ENCODE results near the gene SRCIN1.
A peak's percentile ranks its signal among the peaks of the same experiment; 100 is the strongest.
"Not testable (repeated sequence)": the region's sequence is repeated elsewhere in the genome, so short reads cannot be mapped to it uniquely, and the experiment has no call there.

SRCIN1 gene

DNA sequence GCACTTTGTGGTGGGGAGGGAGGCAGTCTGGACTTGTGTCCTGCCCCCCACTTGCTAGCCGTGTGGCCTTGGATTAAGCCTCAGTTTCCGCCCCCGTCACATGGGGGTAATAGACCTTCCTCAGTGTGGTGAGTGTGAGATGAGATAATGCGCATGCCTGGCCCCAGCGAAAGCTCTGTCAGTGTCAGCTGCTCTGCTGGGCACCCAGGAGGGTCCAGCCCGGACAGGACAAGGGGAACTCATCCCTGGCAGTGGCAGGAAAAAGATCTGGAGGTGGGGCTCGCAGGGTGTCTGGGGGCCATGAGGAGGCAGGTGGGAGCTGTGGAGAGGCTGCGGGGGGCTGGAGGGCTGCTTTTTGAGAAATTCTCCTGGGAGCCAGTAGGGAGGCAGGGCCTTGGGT is 63.5 kb downstream of the SRCIN1 start:
- DNase-seq = no peak

- no peak for DNase-seq
Measured at GRCh38 chr17:38541281-38541680, 64.5 kb downstream of the SRCIN1 start.

DNA sequence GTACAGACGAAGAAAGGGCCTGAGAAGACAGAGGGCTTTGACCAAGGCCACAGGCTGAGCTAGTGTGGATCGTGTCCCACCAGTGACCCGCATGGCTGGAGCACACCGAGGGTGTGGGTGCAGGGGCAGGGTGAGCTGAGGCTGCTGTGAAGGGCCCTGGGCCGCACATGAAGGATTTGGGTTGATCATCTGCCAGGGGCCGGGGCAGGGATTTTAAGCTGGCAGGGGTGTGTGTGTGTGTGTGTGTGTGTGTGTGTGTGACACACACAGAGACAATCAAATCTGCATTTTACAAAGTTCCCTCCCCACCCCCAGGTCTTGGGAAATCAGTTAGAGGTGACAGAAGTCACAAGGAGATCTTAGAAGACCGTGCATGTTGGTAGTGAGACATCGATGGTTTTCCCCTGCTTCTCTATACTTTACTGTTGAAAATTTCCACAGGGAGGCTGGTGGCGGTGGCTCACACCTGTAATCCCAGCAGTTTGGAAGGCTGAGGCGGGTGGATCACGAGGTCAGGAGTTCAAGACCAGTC is 65.2 kb downstream of the SRCIN1 start:
- DNase-seq = peak; percentile 25 to 79

DNA sequence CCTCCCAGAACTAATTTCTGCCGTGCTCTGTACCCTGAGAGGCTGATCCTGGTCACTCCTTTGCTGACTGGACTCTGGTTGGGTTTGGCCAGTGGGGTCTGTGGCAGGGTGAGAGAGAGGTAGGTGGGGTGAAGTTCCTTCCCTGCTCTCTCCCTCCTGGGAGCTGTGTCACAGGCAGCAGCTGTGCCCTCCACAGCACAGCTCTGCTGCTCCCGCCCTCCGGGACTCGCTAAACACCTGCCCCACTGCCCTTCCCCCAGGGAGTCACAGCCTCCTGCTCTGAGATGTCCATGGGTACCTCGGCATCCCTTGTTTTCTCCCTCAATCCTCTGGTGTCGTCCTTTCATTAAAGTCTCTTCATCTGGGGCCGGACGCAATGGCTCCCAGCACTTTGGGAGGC is 66.4 kb downstream of the SRCIN1 start:
- no peak for DNase-seq

- no peak for DNase-seq
Measured at GRCh38 chr17:38538906-38539305, 66.8 kb downstream of the SRCIN1 start.

DNA sequence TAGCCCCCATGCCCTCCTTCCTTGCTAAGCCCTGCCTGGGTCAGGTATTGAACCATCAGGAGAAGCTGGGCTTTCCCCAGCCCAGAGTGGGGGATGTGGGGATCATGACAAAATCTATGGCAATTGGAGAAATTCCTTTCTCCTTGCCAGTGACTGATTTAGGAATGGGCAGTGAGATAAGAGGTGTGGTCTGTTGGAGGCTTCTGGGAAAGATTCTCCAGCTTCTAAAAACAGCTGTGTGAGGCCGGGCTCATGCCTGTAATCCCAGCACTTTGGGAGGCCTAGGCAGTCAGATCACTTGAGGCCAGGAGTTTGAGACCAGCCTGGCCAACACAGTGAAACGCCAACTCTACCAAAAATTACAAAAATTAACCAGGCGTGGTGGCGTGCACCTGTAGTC is 69.1 kb downstream of the SRCIN1 start:
- DNase-seq = no peak

GRCh38 chr17:38535886-38536285 is 69.9 kb downstream of the SRCIN1 start:
- no peak for DNase-seq

DNA sequence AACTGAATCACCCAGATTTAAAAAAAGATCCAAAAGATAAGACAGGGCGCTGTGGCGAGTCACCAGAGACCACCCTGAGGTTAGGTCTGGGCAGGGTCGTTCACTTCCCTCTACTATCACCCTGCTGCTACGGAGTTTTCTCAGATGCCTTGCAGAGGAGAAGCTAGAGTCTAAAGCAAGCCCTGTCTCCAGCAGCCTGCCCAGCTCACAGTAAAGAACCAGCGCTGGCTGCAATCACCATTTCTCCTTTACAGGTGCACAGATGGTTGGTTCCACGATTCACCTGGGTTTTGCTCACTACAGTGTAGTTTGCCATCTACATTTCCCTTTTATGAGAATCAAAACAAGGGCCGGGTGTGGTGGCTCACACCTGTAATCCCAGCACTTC is 71.3 kb downstream of the SRCIN1 start:
- no peak for DNase-seq

GRCh38 chr17:38533866-38534497 is 71.8 kb downstream of the SRCIN1 start:
- DNase-seq = no peak

DNA sequence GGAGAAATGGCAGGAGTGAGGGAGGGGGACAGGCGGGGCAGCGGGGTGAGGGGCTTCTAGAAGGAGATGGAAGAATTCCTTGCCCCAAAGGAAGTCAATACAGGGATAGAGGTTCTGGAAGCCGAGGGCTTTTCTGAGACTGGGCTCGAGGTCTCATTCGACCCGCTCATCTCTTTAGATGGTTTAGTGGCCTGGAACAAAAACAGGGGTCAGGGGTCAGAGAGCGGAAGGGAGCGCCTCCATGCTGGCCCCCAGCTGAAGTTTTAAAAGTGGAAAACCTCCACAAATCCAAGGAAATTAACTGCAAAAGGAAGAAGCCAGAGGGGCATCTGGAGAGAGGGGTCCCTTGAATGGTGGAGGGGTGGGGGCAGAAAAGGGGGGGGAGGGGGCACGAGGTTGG is 72.5 kb downstream of the SRCIN1 start:
- no peak for DNase-seq

DNA sequence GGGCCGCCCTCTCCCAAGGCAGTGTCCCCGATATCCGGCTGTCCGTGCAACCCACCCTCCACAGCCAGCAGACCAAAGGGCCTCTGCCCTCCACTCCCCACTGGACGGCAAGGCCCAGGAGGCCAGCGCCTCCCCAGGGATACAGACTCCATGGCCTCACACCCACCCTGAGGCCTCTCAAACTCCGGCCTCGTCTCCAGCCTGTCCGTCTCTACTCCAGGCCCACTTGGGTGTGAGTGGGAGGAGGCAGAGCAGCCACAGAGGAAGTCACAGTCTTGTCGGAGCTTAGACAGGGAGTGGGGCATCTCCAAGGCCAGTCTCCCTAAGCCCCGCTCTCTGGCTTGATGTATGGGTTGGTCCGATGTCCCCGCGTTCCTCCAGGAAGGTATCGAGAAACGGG is 73.3 kb downstream of the SRCIN1 start:
- DNase-seq = no peak

DNA sequence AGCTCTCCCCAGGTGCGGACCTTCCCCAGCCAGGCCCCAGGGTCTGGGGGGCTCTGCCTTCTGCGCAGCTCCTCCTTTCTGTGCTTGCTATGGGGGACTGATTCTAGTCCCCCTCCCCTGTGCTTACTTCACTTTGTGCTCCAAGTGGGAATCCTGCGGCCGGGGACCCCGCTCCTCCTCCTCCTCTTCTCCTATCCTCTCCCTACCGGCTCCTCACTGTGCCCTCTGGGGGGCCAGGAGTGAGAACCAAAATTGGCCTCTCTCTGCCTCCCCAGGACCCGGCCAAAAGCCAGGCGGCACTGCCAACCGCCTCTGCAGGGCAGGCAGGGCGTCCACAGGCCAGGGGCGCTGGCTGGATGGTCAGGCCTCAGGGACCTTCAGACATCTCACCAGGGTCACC is 74.0 kb downstream of the SRCIN1 start:
- not testable (repeated sequence) for DNase-seq

GRCh38 chr17:38530856-38531255 is 74.9 kb downstream of the SRCIN1 start:
- DNase-seq = not testable (repeated sequence)

GRCh38 chr17:38528141-38528540 is 77.6 kb downstream of the SRCIN1 start:
- DNase-seq = not testable (repeated sequence)

GRCh38 chr17:38526526-38526925 is 79.2 kb downstream of the SRCIN1 start:
- DNase-seq = not testable (repeated sequence)

- no peak for DNase-seq
Measured at GRCh38 chr17:38512473-38513058, 93.2 kb downstream of the SRCIN1 start.

DNA sequence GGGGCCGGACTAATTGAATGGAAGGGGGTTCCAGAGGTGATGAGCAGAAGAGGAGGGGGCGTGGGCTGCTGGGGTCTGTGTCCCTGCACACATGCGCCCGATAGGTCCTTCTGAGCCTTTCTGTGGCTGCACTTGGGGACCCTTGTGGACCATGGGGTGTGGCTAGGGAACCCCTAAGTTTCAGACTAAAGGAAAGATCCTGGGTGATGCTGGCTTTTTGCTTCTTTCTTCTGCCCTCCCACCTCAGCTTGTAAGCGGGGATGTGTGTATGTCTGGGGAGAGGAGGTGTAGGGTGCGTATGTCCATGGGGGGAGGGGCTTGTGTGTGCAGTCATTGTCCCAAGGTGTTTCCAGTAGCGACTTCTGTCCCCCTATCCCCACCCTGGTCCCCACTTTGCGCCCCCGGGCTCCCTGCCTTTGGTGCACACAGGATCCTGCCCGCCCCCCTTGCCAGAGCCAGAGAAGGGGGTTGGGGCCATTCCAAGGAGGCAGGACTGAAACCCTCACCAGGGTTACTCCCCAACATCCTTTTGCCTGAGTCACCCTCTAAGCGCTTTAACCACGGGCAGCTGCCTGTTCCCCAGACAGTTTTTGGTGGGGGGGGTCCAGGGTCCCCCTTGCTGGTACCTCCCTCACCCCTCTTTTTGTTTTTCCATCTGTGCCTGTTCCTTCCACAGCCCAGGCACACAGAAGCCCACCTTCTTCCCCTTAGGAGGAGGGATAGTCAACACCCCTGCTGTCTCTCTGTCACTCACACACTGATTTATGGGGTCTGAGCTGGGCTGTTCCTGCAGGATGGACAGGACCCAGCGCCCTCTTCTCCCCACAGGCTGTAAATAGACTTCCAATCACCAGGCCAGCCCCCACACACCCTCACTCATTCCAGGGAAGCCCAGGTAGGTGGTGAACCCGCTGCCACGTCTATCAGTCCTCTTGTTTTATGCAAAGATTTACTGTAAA is 94.3 kb downstream of the SRCIN1 start:
- no peak for DNase-seq

DNA sequence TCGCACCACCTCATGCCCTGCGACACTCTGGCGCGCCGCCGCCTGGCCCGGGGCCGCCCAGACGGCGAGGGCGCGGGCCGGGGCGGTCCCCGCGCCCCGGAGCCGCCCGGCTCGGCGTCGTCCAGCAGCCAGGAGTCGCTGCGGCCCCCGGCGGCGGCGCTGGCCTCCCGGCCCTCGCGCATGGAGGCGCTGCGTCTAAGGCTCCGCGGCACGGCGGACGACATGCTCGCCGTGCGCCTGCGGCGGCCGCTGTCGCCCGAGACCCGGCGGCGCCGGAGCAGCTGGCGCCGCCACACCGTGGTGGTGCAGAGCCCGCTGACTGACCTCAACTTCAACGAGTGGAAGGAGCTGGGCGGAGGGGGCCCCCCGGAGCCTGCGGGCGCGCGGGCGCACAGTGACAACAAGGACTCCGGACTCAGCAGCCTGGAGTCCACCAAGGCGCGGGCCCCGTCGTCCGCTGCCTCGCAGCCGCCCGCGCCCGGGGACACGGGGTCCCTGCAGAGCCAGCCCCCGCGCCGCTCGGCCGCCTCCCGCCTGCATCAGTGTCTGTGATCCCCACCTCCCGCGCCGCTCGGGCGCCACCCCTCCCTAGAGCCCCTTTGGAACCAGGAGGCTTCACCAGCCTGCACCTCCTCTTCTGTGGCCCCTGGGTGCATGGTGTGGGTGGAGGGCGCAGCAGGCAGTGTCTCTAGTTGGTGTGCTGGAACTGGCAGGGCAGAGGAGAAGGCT is 95.2 kb downstream of the SRCIN1 start:
- DNase-seq = peak; percentile 6 to 20

GRCh38 chr17:38509772-38510420 is 95.9 kb downstream of the SRCIN1 start:
- DNase-seq = no peak

GRCh38 chr17:38508954-38509771 is 96.6 kb downstream of the SRCIN1 start:
- DNase-seq = peak; percentile 47 to 79

DNA sequence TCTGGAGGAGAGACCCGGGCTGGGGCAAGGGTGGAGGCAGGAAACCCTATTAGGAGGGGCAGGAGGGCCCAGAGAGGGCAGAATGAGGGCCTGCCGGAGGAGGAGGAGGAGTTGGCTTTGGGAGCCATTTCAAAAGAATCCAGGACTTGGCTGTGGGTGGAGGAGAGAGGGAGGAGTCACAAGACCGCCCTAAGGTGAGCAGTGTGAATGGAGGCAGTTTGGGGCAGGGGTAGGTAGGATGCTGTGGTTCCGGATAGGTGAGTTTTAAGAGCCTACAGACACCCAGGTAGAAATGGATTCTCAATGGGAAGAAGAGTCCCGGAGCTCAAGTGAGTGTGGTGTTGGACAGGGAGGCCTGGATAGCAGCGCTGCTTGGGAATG is 97.2 kb downstream of the SRCIN1 start:
- DNase-seq = no peak

All from inflammatory macrophage treated with lipopolysaccharide for 1 hour (primary cell).